GM18505 (cell line): Measurements from ENCODE around the gene PDXK.

Source experiments
- ATAC-seq: cut with Tn5 transposase; IDR thresholded peaks from one replicate; pipeline ENCODE4 v1.9.1; 2021; ENCODE audit not compliant: unreplicated experiment
- POLR2A ChIP-seq: IDR thresholded peaks from 4 replicates; pipeline ENCODE4 v1.6.1; 2011; ENCODE audit warnings: borderline replicate concordance; ENCODE audit not compliant: insufficient read depth, insufficient read length; ENCODE audit errors: extremely low read depth

PDXK gene

GRCh38 chr21:43721939-43722338 lies 3.0 kb downstream of the PDXK start:
- no peak for TF ChIP-seq POLR2A
- no peak for ATAC-seq

- ATAC-seq = no peak
- no peak for TF ChIP-seq POLR2A
Measured at GRCh38 chr21:43723648-43724047, 4.7 kb downstream of the PDXK start.

GRCh38 chr21:43726686-43727518 lies 8.0 kb downstream of the PDXK start:
- TF ChIP-seq POLR2A = no peak
- no peak for ATAC-seq

- no peak for TF ChIP-seq POLR2A
- ATAC-seq = no peak
Measured at GRCh38 chr21:43727519-43728153, 8.7 kb downstream of the PDXK start.

- no peak for TF ChIP-seq POLR2A
- ATAC-seq = no peak
Measured at GRCh38 chr21:43728154-43728466, 9.2 kb downstream of the PDXK start.

GRCh38 chr21:43728467-43729390 lies 9.8 kb downstream of the PDXK start:
- TF ChIP-seq POLR2A = peak; percentile 71
- peak; percentile 56 for ATAC-seq

- TF ChIP-seq POLR2A = no peak
- ATAC-seq = no peak
Measured at GRCh38 chr21:43731476-43731875, 12.5 kb downstream of the PDXK start.

- TF ChIP-seq POLR2A = no peak
- ATAC-seq = no peak
Measured at GRCh38 chr21:43731891-43732711, 13.2 kb downstream of the PDXK start.

GRCh38 chr21:43733060-43733459 lies 14.1 kb downstream of the PDXK start:
- no peak for ATAC-seq
- no peak for TF ChIP-seq POLR2A

- no peak for ATAC-seq
- TF ChIP-seq POLR2A = no peak
Measured at GRCh38 chr21:43733529-43734071, 14.7 kb downstream of the PDXK start.

GRCh38 chr21:43734131-43734927 lies 15.4 kb downstream of the PDXK start:
- no peak for TF ChIP-seq POLR2A
- no peak for ATAC-seq

- ATAC-seq = no peak
Measured at GRCh38 chr21:43734928-43735229, 15.9 kb downstream of the PDXK start.

More at GRCh38 chr21:43734928-43735229, 15.9 kb downstream of the PDXK start:
- TF ChIP-seq POLR2A = no peak
